Measurements from ENCODE around the gene MBD3.
"Not testable (repeated sequence)": the region's sequence is repeated elsewhere in the genome, so short reads cannot be mapped to it uniquely, and the experiment has no call there.

Gene MBD3

DNA sequence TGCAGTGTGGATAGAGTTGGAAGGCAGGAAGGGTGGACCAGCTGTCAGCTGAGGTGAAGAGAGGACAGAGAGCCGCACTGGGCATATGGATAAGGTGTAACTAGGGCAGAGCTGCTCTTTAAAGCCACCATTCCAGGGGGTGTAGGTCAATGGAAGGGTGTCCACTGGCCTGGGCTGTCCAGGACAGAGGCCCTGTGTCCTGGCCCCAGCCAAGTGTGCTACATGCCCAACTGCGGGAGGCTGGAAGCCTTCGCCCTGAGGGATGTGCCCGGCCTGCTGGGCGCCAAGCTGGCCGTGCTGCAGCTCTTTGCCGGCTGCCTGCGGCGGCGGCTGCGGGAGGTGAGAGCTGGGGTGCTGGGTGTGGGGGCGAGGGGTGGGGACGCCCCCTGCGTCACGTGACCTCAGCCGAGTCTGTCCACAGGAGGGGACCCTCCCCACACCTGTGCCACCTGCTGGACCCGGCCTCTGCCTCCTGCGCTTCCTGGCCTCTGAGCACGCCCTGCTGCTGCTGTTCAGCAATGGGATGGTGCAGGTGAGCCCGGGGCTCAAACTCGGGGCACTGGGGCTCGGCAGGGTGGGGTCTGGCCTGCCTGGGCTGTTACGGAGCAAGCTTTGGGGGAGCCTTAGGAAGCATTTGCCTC, 59.0 kb downstream of the MBD3 start:
- no peak for DNase-seq

DNA sequence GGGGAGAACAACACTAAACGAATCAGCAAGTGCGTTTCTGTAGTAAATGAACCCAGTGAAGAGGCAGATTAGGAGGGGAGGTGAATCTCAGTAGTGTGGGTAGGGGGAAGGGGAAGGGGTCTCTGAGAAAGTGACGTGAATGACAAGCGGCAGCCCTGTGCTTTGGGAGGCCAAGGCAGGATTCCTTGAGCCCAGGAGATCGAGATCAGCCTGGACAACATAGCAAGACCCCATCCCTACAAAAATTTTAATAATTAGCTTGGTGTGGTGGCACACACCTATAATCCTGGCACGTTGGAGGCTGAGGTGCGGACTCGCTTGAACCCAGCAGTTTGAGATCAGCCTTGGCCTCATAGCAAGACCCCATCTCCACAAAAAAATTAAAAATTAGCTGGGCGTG, 60.7 kb downstream of the MBD3 start:
- DNase-seq: no peak

- no peak for DNase-seq
Measured at GRCh38 chr19:1531587-1531986, 61.1 kb downstream of the MBD3 start.

DNA sequence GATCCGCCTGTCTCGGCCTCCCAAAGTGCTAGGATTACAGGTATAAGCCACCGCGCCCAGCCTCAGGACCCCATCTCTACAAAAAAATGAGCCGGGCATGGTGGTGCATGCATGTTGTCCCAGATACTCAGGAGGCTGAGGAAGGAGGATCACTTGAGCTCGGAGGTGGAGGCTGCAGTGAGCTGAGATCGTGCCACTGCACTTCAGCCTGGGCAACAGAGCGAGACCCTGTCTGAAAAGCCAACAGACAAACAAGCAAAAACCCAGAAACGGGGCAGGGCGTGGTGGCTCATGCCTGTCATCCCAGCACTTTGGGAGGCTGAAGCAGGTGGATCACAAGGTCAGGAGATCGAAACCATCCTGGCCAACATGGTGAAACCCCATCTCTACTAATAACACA, 61.8 kb downstream of the MBD3 start:
- DNase-seq: not testable (repeated sequence)

GRCh38 chr19:1529430-1529816, 63.2 kb downstream of the MBD3 start:
- DNase-seq: no peak

- no peak for DNase-seq
Measured at GRCh38 chr19:1528596-1529429, 63.9 kb downstream of the MBD3 start.

DNA sequence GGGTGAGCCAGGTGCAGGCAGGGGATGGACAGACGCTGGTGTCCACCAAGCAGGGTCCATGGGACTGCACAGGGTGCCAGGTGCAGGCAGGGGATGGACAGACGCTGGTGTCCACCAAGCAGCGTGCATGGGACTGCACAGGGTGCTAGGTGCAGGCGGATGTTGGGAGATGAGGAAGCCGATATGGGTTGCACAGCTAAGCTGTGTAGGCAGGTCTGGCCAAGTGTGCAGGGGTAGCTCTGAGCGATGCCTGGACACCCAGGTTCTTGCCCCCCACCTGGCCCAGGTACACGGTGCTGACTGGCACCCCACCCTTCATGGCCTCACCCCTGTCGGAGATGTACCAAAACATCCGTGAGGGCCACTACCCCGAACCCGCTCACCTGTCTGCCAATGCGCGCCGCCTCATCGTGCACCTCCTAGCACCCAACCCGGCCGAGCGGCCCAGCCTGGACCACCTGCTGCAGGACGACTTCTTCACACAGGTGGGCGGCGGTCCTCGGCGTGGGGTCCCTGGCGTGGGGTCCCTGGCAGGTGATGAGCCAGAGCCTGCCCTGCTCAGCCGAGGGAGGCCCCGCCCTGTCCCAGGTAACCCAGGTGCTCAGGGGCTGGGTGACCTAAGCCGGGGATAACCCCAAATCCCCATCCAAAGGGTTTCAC, 64.9 kb downstream of the MBD3 start:
- DNase-seq: no peak

DNA sequence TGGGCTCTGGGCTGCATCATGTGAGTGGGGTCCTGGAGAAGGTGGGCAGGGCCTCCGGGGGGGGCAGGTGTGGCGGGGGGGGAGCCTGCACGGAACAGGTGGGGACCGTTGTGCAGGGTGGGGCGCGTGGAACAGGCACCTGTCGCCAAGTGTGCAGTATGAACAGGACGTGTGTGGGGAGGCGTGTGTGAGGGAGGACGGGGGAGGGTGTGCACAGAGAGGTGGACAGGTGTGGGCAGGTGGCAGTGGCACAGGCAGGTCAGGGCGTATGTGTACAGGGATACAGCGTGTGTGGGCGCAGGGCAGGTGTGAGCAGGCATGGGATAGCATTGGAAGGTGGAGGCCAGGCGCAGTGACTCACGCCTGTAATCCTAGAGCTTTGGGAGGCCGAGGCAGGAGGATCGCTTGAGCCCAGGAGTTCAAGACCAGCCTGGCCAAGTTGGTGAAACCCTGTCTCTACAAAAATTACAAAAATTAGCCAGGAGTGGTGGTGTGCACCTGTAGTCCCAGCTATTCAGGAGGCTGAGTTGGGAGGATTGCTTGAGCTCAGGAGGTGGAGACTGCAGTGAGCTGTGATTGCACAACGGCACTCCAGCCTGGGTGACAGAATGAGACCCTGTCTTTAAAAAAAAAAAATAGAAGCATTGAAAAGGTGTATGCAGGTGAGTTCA, 65.6 kb downstream of the MBD3 start:
- DNase-seq: no peak

DNA sequence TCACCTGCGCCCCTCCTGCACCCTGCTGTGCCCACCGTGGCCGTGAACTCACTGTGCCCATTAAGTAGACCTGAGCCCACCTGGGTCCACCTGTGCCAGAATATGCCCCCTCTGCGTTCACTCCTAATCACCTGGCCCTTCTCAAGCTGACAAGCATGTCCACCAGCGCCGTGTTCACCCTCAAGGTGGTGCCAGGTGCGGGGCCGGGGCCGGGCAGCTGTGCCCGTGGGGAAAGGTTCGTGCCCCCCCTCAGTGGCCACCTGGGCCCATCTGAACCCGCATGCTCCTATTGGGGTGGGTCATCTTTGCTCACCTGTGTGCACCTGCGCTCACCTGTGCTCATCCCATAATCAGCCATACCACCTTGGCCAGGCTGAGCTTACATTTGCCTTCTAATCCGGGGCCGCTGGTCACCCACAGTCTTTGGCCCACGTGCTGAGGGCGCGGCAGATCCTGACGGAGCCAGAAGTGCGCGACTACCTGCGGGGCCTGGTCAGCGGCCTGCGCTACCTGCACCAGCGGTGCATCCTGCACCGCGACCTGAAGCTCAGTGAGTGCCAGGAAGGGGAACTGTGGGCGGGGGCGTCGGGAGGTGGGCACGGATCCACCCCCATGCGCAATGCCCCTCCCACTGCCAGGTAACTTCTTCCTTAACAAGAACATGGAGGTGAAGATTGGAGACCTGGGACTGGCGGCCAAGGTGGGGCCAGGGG, 66.4 kb downstream of the MBD3 start:
- no peak for DNase-seq

DNA sequence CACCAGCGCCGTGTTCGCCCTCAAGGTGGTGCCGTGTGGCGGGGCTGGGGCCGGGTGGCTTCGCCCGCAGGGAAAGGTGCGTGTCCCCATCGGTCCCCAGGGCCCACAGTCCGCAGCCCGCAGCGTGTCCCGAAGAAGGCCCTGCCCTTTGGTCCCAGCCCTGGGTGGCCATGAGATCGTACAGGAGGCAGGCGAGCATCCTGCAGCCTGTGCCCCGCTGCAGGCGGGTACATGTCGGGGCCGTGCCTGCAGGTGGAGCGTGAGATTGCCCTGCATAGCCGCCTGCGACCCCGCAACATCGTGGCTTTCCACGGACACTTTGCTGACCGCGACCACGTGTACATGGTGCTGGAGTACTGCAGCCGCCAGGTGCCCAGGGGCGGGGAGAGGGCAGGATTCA, 67.3 kb downstream of the MBD3 start:
- no peak for DNase-seq

DNA sequence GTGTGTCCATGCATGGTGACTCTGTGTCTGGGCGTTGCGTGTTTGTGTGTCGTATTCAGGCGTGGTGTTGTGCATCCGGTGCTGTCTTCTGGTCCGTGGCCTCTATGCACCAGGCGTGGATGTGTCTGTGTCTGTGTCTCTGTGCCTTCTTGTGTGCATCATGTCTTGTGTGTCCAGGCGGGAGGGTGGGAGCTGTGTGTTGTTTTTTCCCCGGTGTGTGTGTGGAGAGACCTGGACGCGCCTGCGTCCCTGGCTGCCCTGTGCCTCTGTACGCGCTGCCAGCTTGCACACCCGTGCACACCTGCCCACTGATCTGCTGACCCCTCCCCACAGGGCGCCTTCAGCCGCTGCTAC, 67.7 kb downstream of the MBD3 start:
- no peak for DNase-seq

- no peak for DNase-seq
Measured at GRCh38 chr19:1524287-1524971, 68.2 kb downstream of the MBD3 start.

All from hematopoietic multipotent progenitor cell treated with erythropoietin and hydrocortisone succinate and interleukin-3 and kit ligand, for 8 days (in vitro differentiated cells).